Measurements from ENCODE around the gene COLGALT1. TPM values are rescaled to one million over a fixed set of nuclear protein-coding genes. Genes with fewer than 3 reads are reported as not detected.

Gene COLGALT1
- total and polyA plus RNA-seq, 9 of the 15 experiments (the other 6 are each of a cell fraction or from before 2014, with no cell fraction given) = 4.9 to 119 (median 82.6) TPM

DNA sequence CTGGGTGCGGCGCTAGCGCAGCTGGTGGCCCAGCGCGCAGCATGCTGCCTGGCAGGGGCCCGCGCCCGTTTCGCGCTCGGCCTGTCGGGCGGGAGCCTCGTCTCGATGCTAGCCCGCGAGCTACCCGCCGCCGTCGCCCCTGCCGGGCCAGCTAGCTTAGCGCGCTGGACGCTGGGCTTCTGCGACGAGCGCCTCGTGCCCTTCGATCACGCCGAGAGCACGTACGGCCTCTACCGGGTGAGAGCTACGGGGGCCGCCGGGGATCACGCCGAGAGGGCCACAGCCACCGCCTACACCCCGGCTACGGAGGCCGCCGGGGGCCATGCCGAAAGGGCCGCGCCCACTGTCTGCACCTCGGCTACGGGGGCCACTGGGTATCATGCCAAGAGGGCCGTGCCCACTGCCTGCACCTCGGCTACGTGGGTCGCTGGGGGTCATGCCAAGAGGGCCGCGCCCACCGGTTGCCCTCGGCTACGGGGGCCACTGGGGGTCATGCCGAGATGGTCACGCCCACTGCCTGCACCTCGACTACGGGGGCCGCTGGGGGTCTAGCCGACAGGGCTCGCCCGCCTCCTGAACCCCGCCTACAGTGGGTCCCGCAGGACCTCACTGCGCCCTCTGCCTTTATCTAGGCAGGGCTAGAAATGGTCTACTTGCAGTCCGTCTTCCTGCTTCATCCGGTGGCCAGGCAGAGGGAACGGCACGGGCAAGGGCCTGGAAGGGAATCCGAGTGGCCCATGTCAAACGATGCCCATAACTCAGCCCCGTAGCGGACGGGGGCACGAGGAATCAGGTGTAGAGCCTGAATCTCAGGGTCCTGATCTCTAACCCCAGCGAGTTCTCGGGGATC lies 43.5 kb upstream of the COLGALT1 start (continued):
- TF ChIP-seq, protein P1, sequence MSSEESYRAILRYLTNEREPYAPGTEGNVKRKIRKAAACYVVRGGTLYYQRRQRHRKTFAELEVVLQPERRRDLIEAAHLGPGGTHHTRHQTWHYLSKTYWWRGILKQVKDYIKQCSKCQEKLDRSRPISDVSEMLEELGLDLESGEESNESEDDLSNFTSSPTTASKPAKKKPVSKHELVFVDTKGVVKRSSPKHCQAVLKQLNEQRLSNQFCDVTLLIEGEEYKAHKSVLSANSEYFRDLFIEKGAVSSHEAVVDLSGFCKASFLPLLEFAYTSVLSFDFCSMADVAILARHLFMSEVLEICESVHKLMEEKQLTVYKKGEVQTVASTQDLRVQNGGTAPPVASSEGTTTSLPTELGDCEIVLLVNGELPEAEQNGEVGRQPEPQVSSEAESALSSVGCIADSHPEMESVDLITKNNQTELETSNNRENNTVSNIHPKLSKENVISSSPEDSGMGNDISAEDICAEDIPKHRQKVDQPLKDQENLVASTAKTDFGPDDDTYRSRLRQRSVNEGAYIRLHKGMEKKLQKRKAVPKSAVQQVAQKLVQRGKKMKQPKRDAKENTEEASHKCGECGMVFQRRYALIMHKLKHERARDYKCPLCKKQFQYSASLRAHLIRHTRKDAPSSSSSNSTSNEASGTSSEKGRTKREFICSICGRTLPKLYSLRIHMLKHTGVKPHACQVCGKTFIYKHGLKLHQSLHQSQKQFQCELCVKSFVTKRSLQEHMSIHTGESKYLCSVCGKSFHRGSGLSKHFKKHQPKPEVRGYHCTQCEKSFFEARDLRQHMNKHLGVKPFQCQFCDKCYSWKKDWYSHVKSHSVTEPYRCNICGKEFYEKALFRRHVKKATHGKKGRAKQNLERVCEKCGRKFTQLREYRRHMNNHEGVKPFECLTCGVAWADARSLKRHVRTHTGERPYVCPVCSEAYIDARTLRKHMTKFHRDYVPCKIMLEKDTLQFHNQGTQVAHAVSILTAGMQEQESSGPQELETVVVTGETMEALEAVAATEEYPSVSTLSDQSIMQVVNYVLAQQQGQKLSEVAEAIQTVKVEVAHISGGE (CRISPR knock-in tag; IDR thresholded peaks at IDR 0.05) = peak in 1 of 3 experiments; percentile 35; a peak in 1 of 6 replicates
- TF ChIP-seq, protein P2, sequence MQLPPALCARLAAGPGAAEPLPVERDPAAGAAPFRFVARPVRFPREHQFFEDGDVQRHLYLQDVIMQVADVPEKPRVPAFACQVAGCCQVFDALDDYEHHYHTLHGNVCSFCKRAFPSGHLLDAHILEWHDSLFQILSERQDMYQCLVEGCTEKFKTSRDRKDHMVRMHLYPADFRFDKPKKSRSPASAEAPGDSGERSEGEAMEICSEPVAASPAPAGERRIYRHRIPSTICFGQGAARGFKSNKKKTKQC (CRISPR knock-in tag; IDR thresholded peaks at IDR 0.05) = peak; percentile 87; the same call in 1 of the 2 replicates
- no peak for TF ChIP-seq IRF2 (CRISPR knock-in tag; IDR thresholded peaks at IDR 0.05)
- TF ChIP-seq, protein P3, sequence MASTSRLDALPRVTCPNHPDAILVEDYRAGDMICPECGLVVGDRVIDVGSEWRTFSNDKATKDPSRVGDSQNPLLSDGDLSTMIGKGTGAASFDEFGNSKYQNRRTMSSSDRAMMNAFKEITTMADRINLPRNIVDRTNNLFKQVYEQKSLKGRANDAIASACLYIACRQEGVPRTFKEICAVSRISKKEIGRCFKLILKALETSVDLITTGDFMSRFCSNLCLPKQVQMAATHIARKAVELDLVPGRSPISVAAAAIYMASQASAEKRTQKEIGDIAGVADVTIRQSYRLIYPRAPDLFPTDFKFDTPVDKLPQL (IDR thresholded peaks at IDR 0.05; ENCODE audit: extremely low read depth, insufficient read length) = no peak
- peak; percentile 99 for TF ChIP-seq MGA (IDR thresholded peaks at IDR 0.05)

All from K562 (cell line).